Activated CD4-positive, CD25-positive, alpha-beta regulatory T cell (primary cell): ENCODE results near the gene CDK10.
"Not testable (repeated sequence)": the region's sequence is repeated elsewhere in the genome, so short reads cannot be mapped to it uniquely, and the experiment has no call there.

ENCODE experiments used
- DNase-seq, 4 experiments: peaks; one replicate each; lab custom pipeline; 2025; lab: John Stamatoyannopoulos, UW

CDK10 gene

DNA sequence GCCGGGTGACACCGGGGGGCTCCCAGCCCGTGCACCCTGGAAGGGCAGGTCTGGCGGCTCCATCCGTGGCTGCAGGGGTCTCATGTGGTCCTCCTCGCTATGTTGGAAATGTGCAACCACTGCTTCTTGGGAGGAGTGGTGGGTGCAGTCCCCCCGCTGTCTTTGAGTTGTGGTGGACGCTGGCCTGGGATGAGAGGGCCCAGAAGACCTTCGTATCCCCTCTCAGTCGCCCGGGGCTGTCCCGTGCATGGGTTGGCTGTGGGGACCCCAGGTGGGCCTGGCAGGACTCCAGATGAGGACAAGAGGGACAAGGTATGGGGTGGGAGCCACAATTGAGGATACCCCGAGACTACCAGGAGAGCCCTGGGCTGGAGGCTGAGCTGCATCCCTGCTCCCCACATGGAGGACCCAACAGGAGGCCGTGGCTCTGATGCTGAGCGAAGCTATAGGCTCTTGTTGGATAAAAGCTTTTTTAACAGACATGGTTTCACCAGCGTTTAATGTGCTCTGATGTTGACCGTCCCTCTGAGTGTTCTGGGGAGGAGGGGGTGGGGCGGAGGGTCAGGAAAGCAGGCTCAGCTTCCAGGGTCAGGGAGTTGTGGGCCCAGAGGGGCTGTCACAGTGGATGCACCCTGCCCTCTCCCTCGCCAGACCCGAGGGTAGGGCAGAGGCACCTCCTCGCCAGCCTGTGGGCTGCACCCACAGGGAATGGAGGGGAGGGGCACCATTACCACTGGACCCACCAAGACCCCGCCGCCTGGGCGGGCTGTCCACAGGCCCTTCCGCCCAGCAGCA lies 9.6 kb downstream of the CDK10 start:
- DNase-seq = no peak

DNA sequence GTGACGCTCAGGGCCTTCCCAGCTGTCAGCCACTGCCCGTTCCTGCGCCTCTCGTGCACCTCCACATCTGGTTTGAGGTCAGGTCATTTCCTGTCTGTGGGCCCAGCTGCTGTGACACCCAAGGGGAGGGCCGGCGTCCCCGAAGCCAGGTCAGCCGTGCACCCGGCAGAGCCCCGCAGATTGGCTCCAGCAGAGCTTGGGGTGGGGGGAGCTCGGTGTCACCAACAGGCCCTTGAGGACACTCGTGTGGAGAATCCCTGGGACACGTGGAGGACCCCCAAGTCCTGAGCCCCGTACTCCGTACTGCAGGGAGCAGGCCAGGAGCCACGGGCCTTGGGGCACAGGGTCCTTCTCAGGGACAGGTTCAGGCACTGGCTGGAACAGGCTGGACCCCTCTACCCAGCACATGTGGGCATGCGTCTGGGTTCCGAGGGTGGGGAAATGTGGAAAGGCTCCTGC lies 10.2 kb downstream of the CDK10 start:
- no peak for DNase-seq

DNA sequence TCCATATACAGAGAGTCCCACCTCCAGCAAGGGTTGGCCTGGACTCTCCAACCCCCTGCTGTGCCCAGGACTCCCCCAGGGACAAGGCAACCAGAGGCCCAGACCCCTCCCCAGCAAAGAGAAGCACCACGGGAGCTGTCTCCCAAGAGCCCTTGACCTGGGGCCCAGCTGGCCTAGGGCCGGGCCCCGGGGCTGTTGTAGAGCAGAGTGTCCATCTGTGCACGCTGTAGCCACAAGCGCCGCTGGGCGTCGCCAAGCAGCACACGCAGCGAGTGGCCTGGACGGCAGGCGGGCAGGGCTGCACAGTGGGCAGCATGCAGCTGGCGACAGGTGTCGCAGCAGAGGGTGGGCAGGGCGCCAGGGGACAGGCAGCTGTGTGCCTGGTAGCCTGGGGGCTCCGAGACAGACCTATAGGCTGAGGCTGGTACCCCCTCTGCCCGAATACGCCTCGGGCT lies 10.7 kb downstream of the CDK10 start:
- no peak for DNase-seq

DNA sequence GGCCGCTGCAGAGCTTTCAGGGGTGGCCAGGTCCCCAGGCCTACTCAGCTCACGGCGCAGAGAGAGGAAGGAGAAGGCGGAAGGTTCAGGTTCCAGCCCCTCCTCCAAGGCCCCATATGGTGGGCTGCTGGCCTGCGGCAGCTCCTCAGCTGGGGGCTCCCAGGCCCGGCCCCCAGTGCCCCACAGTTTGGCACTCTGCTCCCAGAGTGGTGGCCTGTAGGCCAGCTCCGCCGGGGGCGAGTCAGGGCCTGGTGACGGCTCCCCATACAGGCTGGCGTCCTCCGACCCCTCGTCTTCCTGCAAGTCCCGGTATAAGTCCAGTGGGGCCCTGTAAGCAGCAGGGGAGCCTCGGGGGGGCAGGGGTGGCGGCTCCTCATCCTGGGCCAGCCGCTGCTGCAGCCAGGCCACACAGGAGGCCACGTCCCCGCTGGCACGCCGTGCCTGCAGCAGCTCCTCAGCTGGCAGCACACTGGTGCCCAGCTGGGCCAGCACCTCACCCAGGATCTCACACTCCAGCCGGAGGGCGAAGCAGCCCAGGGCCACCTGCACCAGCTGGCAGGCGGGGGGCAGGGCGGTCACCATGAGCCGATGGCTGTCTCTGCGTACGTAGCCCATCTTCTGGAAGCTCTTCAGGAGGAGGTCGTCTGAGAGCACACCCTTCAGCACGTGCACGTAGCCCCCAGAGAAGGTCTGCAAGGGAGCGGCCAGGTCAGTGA lies 11.3 kb downstream of the CDK10 start:
- no peak for DNase-seq

DNA sequence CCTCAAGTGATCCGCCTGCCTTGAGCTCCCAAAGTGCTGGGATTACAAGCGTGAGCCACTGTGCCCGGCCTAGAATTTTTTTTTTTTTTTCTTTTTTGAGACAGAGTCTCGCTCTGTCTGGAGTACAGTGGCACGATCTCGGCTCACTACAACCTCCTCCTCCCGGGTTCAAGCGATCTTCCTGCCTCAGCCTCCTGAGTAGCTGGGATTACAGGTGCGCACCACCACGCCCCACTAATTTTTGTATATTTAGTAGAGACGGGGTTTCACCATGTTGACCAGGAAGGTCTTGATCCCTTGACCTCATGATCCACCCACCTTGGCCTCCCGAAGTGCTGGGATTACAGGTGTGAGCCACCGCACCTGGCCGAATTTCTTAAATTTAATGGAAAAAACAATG lies 12.2 kb downstream of the CDK10 start:
- not testable (repeated sequence) for DNase-seq

DNA sequence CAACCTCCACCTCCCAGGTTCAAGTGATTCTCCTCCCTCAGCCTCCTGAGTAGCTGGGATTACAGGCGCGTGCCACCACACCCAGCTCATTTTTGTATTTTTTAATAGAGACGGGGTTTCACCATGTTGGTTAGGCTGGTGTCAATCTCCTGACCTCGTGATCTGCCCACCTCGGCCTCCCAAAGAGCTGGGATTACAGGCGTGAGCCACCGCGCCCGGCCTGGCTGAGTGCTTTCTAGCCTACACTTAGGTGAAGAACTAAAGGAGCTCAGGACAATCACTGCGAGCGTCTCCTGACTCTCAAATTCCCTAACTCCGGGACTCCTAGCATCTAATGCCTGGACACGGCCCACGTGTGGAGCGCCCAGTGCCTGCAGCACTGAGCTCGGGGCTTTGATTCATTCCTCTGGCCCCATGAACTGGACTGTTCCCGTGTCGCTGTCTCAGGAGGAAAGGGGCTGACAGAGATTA lies 13.2 kb downstream of the CDK10 start:
- not testable (repeated sequence) for DNase-seq

DNA sequence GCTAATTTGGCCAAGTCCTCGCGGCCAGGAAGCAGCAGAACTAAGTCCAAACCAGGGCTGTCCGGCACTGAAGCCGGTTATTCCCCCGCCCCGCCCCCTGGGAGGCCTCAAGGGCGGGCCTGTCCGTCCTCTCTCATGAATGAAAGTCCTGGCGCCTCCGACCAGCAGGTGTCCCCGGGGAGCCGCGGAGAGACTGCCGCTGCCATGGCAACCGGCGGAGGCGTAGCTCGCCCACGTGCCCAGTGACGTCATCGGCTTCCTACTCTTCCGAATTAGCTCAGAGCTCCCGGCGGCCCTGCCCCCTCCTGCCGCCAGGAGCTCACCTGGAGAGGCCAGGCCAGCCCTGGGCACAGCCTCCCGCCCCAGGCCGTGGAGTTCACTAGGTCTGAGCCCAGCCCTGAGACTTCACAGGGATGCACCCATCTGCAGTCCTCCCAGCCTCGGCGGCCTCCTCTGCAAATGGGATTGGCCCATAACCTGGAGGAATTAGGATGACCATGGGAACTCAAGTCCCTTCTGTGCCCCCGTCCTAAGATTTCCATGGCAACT lies 13.7 kb downstream of the CDK10 start:
- DNase-seq = peak; percentile 87 to 94 (median 92)

DNA sequence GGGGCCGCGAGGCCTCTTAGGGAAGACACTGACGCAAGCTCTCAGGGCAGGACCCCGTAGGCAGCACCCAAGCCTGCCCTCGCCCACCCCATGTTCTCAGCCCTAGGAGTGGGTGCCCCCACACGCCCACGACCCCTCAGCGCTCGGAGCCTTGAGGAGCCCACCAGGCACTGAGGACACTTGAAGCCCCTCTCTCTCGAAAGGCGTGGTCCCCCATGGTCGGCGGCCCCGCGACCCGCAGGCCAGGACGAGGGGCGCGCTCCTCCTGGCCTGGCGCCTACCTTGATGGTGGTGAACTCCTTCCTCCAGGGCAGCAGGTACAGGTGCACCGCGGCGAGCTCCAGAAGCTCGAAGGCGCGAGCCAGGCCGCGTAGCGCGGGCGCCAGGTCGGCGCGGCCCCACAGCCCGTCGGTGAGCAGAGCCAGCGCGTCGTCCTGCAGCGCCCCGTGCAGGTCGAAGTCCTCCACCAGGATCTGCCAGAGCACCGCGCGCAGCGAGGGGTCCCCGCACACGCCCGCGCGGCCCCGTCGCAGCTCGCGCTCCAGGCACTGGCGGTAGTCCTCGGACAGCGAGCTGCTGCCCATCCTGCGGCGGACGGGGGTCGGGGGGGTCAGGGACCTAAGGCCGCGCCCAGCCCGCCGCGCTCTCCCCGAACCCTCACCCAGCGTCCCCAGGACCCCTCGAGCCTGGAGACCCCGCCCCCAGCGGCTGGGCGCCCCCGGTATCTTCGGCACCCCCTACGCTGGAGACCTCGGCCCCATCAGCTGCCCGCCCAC lies 14.3 kb downstream of the CDK10 start:
- DNase-seq = peak in 2 of 4 experiments; percentile 52 to 59

DNA sequence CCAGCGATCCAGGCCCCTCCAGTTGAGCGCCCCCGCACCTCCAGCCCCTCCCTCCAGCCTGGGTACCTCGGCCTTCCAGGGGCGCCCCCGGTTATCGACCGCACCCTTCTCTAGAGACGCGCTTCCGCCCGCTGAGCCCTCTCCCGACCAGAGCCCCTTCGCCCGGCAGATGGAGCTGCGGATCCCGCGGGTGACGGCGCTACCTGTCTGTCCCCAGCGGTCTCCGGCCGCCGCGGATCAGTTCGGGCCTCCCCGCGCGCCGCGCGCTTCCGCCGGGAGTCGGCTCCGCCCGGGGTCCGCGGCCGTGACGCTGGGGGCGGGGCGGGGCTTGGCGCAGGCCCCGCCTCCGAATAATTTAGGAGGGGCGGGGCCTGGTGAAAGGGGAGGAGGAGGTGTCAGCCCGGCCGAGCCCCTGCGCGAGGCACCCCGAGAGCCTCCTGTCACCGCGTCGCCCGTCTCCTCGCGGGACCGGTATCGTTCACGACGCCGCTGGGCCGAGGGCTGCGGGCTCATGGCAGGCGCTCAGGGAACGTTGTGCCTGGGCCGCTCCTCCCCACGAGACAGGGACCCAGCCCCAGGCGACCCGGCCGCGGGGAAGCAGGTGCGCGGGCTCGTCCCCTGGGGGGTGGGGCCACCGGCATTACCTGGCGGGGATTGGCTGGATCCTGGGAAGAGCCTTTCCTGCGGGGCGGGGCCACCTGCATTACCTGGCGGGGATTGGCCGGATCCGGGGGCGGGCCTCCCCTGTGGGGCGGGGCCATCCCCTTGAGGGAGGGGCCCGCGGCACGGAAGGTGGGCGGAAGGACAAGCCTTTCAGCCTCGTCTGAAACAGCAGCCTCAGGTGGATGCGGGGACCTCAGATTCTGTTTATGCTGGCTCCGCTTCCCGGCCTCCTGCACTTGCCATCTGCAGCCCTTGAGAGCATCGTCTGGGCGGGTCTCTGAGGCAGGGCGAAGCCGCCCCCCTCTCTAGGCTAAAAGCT lies 15.2 kb downstream of the CDK10 start, which contains the start of gene SPATA2L:
Gene SPATA2L (minus strand): TSS at position 281 of the 982 bp plus-strand sequence. CDS start 473 bp downstream, outside the sequence.
- DNase-seq = peak; percentile 94 to 98 (median 97)

DNA sequence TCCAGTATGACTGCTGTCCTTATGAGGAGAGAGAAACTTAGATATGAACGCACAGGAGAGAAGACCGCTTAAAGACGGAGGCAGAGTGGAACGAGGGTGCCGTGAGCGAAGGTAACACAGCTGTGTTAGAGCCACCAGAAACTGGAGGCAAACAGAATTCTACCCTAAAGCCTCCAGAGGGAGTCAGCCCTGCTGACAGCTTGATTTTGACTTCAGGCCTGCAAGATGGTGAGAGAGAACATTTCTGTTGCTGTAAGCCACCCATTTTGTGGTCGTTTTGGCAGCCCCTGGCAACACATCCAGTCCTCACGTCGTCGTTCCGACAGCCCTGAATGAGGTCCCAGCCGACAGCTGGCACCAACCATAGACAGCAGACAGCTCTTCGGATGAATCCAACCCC lies 17.8 kb downstream of the CDK10 start:
- DNase-seq = no peak

DNA sequence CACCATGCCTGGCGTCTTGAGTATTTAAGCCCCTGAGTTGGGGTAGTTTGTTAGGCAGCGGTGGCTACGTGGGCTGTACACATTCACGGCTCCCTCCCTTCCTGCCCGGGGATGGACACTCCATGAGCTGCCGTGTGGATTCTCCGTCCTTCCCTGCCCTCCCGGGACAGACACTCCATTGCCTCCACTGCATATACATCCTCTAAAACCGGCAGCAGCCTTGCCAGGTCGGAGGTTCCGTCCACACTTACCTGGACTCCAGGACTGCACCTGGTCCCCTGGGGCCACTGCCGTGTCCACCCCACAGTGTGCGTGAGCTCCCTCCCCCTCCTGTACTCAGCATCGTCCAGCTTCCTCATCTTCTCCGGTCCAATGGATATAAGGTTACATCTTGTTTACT lies 18.5 kb downstream of the CDK10 start:
- DNase-seq = no peak

DNA sequence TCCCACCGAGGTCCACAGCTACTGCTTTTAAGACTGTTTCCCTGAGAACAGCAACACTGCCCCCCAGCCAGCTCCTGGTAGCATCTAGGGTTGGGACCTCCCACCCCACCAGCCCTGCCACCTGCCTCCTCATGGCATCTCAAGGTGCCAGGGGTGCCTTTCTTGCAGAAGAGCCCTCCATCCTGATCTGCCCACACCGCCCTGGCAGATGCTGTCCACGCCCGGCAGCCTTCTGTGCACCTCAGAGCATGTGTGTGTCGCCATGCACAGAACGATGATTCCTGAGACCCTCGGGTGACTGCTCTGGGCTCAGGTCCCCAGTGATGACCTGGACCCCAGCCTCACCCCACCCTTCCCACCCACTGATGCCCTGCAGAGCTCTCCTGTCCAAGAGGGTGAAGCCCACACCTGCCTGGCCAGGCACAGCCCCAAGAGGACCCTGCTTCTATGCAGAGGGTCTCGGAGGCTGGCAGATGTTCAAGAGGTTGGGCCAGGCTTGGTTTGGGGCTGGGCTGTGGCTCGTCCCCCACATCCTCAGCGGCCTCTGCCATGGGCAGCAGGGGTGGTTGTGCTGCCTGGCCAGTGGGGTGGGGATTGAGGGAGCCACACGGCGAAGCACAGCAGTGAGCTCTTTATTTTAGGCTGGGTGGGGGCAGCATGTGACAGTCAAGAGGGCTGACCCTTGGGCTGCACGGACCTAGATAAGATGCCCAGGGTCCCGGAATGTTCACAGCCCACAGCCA lies 20.2 kb downstream of the CDK10 start:
- DNase-seq = no peak

DNA sequence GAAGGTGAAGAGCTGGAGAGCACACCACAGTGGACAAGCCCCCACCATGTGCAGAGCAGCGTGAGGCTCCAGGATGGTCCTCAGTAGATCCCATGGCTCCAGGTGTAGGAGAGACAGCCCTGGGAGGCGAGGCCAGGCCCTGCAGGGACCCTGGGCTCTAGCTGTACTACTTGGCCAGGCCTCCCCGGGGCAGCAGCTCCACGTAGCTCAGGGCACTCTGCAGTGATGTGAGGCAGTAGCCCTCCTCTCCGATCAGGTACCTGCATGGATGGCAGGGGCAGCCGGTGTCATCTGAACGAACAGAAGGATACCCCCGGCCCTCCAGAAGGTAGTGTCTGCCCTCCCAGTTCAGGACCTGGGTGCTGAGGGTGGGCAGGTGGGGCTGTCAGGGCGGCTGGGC lies 21.2 kb downstream of the CDK10 start:
- no peak for DNase-seq

DNA sequence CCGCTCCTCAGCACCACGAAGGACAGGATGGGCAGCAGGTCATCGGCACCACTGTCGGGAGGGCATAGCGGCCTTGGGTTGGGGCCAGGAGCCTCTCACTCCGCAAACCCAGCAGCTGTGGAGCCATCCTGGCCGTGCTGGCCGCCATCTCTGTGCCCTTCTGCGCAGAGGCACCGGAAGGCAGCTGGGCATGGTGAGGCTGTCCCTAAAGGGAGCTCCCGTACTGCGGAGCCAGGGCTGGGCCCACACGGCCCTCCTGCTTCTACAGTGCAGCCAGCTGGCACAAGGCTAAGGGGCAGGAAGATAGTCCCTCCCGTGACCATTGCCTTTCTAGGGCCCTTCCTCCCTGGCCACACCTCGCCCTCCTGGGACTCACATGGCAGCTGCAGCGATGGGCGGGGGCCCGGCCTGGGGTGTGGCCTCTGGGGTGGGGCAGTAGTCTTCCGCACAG lies 22.0 kb downstream of the CDK10 start:
- DNase-seq = no peak

DNA sequence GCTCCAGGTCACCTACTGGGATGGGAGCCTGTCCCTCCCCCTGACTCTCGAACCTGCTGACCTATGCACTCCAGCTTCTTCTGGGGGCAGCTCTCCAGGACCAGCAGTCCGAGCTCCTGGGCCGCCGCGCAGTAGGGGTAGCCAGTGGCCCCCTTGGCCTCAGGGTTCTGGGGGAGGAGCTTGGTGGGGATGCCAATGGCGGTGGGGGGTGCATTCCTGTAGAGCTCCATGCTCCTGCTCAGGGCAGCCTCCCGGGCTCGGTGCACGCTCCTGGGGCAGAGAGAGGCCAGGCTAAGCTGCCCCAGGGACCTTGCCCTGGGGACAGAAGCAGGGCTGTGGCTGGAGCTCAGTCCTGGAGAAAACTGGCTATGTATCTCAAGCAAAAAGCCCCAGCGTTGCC lies 22.7 kb downstream of the CDK10 start:
- no peak for DNase-seq

DNA sequence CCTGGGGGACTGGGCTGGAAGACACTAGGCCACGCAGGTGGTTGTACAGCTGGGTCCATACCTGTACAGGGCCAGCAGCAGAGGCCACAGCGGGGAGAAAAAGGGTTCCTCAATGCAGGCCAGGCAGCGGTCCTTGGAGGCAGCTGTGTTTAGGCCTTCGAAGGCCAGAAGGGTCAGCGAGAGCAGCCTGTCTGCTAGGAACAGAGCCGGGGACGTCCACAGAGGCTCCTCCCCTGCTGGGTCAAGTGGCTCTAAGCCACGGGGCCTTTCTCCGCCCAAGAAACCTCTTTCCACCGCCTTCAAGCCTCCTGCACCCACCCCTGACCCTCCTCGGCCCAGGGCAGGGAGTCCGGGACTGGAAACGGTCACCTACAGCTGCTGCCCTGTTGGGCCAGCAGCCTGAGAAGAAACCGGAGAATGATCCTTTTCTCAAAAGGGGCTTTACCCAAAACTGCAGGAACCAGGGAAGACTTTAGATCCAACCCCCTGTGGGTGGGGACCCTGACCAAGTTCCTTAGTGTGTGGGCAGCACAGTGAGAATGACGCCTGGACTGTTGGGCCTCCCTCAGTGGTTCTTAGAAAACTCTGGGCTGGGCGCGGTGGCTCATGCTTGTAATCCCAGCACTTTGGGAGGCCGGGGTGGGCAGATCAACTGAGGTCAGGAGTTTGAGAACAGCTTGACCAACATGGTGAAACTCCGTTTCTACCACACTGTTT lies 23.4 kb downstream of the CDK10 start:
- no peak for DNase-seq

DNA sequence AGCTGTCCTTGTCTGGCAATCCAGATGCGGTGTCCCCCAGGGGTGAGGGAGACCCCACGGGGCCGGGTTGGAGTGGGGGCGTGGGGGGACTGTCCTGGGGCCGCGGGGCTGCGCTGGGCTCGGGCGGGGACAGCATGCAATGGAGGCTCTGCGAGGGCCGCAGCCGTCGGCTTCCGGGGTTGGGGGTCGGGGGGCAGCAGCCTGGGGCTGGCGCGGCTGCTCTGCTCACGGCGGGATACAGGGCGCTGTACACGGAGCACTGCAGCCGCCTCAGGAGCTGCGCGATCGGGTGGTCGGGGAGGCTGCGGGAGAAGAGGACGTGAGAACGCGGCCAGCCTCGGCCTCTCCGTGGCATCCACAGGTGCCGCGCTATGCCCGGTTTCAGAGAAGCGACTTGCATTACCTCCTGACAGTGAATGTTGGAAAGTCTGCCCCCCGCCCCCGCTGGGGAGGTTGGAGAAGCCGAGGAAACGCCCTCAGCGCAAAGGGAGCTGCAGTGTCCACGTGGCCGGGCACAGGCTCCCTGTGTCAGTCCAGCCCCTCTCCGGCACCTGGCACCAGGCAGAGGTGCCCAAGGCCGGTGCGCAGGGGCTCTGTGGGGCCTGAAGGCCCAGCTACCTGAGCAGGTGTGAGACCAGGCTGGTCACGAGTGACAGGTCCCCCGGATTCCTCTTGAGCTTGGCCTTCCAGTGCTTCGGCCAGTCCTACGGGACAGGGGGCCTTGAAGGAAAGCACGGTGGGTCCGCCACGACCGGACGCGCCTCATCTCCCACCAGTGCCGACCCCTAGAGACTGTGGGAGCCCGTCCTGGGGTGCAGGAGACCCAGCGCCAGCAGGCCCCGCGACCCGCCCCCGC lies 24.4 kb downstream of the CDK10 start:
- DNase-seq = no peak

DNA sequence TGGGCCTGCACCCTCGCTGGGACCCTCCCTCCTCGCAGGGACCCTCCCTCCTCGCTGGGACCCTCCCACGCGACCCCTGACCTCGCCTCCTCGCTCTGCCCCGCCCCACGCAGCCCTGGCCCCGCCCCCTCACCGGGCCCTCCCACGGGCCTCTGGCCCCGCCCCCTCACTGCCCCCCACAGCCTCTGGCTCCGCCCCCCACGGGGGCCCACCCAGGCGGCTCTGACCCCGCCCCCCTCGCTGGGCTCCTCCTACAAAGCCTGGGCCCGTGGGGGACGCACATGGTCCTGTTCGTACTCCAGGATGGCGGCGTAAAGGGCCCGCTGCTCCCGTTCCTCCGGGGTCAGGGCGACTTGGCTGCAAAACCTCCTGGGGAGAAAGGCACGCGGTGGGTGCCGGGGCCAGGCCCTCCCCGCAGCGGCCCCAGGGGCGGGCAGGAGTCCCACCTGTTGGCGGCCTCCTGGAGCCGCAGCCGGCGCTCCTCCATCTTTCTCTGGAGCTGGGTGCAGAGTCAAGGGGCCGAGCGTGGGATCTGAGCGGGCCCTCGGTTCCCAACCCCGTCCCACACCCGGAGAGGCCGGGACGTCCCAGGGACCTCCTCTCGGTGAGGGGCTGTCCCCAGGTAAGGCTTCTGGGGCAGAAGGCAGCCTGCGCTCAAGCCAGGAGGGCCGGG lies 25.2 kb downstream of the CDK10 start:
- peak; percentile 40 to 68 (median 58) for DNase-seq
